ENCODE data around the gene BNIP1. TPM values are rescaled to one million over a fixed set of nuclear protein-coding genes. Genes with fewer than 3 reads are reported as not detected.

The BNIP1 gene
- total and polyA plus RNA-seq, 10 donors, result 6.0 to 14.2 (median 10.5) TPM

GRCh38 chr5:173155912-173156311 lies 11.6 kb downstream of the BNIP1 start:
- 36 to 90% (median 87%) methylated on average over 2 of the region's 2 CpGs for WGBS, 5 donors
- DNase-seq, result no peak

GRCh38 chr5:173158366-173158765 lies 14.0 kb downstream of the BNIP1 start:
- Histone ChIP-seq H3K27me3 (replicated peaks in 1 of 7) (no peaks in the 10 kb centered on the region), H3K36me3 (peaks cover 6 to 100% (median 89%) of the 10 kb centered on the region in 6 donors), H3K9me3 (no peaks in the 10 kb centered on the region), H3K4me1 (no peaks in the 10 kb centered on the region), H3K27ac (no peak overlapping the region), H3K4me3 (no peak overlapping the region)
- no peak for TF ChIP-seq CTCF (IDR thresholded peaks at IDR 0.05 in 8 of 11, conservative IDR thresholded peaks at IDR 0.05 in 3 of 11)
- TF ChIP-seq POLR2A (IDR thresholded peaks at IDR 0.05), result no peak
- no peak for TF ChIP-seq POLR2AphosphoS5 (IDR thresholded peaks at IDR 0.05)
- intact Hi-C loops (cut with DNase I; ENCODE audit: low total_unique reads), result no loop called here
- no peak for DNase-seq
- WGBS, 5 donors, result 76 to 94% (median 87%) methylated on average over 8 of the region's 8 CpGs

More at GRCh38 chr5:173155912-173156311, 11.6 kb downstream of the BNIP1 start:
- no peaks in the 10 kb centered on the region for H3K27me3 ChIP-seq (replicated peaks in 1 of 7)
- intact Hi-C loops (cut with DNase I; ENCODE audit: low total_unique reads), result no loop called here
- no peaks in the 10 kb centered on the region for H3K9me3 ChIP-seq
- TF ChIP-seq POLR2AphosphoS5 (IDR thresholded peaks at IDR 0.05), result no peak
- no peak for TF ChIP-seq POLR2A (IDR thresholded peaks at IDR 0.05)
- TF ChIP-seq CTCF (IDR thresholded peaks at IDR 0.05 in 8 of 11, conservative IDR thresholded peaks at IDR 0.05 in 3 of 11), result no peak
- peaks cover 6 to 100% (median 78%) of the 10 kb centered on the region in 6 donors for H3K36me3 ChIP-seq
- no peaks in the 10 kb centered on the region for H3K4me1 ChIP-seq
- no peak overlapping the region for H3K4me3 ChIP-seq
- no peak overlapping the region for H3K27ac ChIP-seq

DNA sequence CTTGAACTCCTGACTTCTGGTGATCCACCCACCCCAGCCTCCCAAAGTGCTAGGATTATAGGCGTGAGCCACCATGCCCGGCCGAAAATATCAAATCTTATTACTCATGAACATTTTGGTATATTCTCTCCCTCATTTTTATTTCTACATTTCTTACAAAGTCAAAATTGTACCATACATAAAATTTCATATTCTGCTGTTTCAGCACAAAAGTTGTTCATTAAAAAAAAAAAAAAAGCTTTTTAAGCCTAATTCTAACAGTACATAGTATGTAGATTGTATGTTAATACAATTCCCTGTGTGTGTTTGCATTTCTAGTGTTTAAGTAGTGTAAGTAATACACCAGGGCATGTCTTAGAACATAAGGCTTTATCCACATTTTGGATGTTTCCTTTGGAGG lies 14.9 kb downstream of the BNIP1 start:
- 63 to 98% (median 91%) methylated on average over 3 of the region's 3 CpGs for WGBS, 5 donors

GRCh38 chr5:173161148-173161547 lies 16.8 kb downstream of the BNIP1 start:
- H3K4me3 ChIP-seq, result no peak overlapping the region
- no peak for TF ChIP-seq CTCF (IDR thresholded peaks at IDR 0.05 in 8 of 11, conservative IDR thresholded peaks at IDR 0.05 in 3 of 11)
- TF ChIP-seq POLR2A (IDR thresholded peaks at IDR 0.05), result no peak
- TF ChIP-seq POLR2AphosphoS5 (IDR thresholded peaks at IDR 0.05), result no peak
- H3K27me3 ChIP-seq (replicated peaks in 1 of 7), result no peaks in the 10 kb centered on the region
- 88 to 97% (median 95%) methylated on average over 5 of the region's 5 CpGs for WGBS, 5 donors
- intact Hi-C loops (cut with DNase I; ENCODE audit: low total_unique reads), result no loop called here
- peaks cover 0 to 95% (median 73%) of the 10 kb centered on the region in 6 donors for H3K36me3 ChIP-seq
- no peak for DNase-seq
- peaks cover 0 to 4% (median 0%) of the 10 kb centered on the region in 6 donors for H3K4me1 ChIP-seq
- no peak overlapping the region for H3K27ac ChIP-seq
- H3K9me3 ChIP-seq, result no peaks in the 10 kb centered on the region

More for the DNA sequence above, 14.9 kb downstream of the BNIP1 start:
- intact Hi-C loops (cut with DNase I; ENCODE audit: low total_unique reads), result no loop called here
- no peak for TF ChIP-seq POLR2A (IDR thresholded peaks at IDR 0.05)
- no peak for TF ChIP-seq CTCF (IDR thresholded peaks at IDR 0.05 in 8 of 11, conservative IDR thresholded peaks at IDR 0.05 in 3 of 11)
- no peak for TF ChIP-seq POLR2AphosphoS5 (IDR thresholded peaks at IDR 0.05)
- Histone ChIP-seq H3K4me3 (no peak overlapping the region), H3K36me3 (peaks cover 3 to 100% (median 89%) of the 10 kb centered on the region in 6 donors), H3K4me1 (no peaks in the 10 kb centered on the region), H3K27me3 (replicated peaks in 1 of 7) (no peaks in the 10 kb centered on the region), H3K9me3 (no peaks in the 10 kb centered on the region), H3K27ac (no peak overlapping the region)
- no peak for DNase-seq
